GM21576 (cell line): Measurements from ENCODE around the gene USH1C.

Source experiments
- ATAC-seq: cut with Tn5 transposase; IDR thresholded peaks from one replicate; pipeline ENCODE4 v1.9.1; 2021; ENCODE audit warnings: mild to moderate bottlenecking, moderate library complexity; ENCODE audit not compliant: unreplicated experiment

Gene USH1C

GRCh38 chr11:17550450-17551346 is 6.5 kb upstream of the USH1C start:
- ATAC-seq: no peak

GRCh38 chr11:17548444-17548843 is 4.2 kb upstream of the USH1C start:
- no peak for ATAC-seq

GRCh38 chr11:17547932-17548331 is 3.7 kb upstream of the USH1C start:
- no peak for ATAC-seq

DNA sequence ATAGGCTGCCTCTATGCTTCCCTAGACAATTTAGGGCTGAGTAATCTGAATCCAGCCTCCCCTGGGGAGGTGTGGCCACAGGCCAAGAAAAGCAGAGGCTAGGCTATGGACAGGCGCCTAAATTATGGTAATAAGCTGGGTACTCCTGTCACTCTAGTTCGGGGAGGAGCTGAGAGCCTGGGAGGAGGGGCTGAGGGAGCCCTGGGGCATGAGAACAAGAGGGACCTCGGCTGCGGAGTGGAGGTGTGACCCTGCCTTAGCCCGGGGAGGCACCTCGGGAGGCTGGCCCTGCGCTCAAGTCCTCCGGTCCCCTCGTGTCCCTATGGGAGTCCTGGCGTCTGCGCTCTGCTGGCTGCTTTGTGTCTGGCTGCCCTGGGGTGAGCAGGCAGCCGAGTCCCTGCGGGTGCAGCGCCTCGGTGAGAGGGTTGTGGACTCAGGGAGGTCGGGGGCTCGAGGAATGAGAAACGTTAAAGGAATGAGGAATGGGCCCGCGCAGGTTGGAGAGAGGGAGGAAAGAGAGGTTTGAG is 2.9 kb upstream of the USH1C start, which contains the start of gene OTOG:
Gene OTOG (plus strand): TSS at position 209 of the 527 bp plus-strand sequence. CDS start 114 bp downstream, at position 323.
- ATAC-seq: no peak

- no peak for ATAC-seq
Measured at GRCh38 chr11:17546240-17546639, 2.0 kb upstream of the USH1C start.

GRCh38 chr11:17543574-17544180 is 539 bp downstream of the USH1C start:
- ATAC-seq: no peak

GRCh38 chr11:17543041-17543440 is 1.2 kb downstream of the USH1C start:
- ATAC-seq: no peak

GRCh38 chr11:17542249-17542648 is 2.0 kb downstream of the USH1C start:
- no peak for ATAC-seq

- ATAC-seq: no peak
Measured at GRCh38 chr11:17541330-17541885, 2.8 kb downstream of the USH1C start.

DNA sequence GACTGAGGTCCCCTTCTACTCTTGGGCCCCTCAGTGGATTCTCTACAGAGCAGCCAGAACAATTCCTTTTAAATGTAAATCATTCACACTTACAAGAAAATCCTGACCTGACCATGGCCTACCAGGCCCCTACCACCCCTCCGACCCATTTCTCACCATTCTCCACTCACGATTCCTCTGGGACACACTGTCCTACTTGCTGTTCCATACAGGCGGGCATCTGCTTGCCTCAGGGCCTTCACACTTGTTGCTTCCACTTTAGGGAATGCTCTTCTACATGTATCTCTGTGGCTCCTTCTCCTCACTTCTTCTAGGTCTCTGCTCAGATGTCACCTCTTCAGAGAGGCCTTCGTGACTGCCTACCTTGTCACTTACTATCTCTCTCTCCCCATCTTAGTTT is 3.4 kb downstream of the USH1C start:
- ATAC-seq: no peak

DNA sequence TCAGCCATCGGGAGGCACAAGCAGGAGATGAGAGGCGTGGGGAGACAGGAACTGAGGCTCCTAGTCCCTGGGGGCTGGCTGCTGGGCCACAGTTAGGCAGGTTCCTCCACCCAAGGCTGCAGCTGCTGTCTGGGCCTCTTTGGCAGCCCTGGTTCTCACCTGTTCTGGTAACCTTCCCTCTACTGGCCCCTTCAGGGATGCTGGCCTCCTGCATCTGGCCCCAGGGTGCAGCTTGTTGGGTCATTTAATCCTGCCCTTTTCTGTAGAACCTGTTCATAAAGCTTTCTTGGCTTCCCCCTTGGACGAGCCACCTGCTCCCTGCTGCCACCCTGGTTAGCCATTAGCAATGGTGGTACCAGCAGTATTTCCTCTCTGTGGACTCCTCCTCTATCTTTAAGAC is 5.5 kb downstream of the USH1C start:
- no peak for ATAC-seq

DNA sequence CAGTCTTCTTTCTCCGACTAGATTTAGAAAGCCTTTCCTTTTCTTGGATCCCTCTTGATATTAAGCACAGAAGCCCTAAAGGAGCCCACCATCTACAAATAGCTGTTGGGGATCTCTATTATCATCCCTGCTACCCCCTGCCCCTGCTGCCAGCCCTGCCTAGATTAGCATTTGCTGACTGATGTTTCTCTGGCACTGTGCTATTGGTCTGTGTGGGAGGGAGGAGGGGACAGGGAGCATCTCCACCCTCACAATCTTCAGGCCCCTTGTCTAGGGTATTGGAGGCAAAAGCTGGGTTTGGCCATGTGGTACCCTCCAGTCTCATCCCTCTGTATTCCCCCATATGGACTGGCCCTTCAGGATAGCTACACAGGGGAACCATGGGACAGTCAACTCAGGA is 6.2 kb downstream of the USH1C start:
- no peak for ATAC-seq

GRCh38 chr11:17537261-17537660 is 7.0 kb downstream of the USH1C start:
- ATAC-seq: no peak

DNA sequence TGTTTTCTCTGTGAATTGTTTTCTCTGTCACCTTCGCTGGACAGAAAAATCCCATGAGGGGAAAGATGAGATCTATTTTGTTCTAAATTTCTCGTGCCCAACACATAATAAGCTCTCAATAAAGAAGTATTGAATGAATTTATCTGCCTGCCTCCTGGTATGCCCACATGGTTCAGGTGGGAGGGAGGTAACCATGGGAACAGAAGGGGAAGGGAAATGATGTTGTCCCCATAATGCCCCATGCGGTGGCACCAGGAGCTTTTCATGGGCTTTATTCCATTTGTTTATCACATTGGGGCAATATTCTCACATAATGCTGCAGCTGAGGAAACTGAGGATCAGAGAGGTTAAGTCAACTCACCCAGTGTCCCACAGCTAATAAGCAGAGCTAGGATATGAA is 8.7 kb downstream of the USH1C start:
- ATAC-seq: no peak

DNA sequence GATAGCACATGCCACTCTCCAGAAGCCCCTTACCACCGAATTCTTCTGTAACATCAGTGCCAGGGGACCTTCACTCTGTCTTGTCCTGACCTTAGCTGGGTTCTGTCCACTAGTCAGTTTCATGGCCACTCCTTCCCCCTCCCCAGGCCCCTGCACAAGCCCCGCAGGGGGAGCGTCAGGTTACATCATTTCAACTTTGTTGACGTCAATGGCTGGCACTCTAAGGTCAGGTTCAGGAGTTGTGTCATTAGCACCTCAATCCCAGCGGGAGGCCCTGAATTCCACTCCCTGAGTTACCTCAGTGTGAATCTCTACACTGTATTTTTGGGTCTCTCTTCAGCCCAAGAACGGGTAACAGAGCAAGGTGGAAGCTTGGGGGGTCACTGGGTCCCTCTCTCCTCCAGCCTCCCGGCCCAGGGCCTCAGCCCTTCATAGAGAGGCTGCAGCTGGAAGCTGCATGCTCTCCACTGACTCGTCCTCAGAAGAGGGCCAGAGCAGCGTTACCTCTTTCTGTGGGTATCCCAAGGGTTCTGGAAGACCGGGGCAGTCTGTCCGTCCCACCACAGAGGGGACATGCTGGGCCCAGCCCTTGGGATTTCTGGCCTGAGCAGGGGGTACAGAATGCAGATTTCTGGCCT is 10.3 kb downstream of the USH1C start:
- no peak for ATAC-seq

DNA sequence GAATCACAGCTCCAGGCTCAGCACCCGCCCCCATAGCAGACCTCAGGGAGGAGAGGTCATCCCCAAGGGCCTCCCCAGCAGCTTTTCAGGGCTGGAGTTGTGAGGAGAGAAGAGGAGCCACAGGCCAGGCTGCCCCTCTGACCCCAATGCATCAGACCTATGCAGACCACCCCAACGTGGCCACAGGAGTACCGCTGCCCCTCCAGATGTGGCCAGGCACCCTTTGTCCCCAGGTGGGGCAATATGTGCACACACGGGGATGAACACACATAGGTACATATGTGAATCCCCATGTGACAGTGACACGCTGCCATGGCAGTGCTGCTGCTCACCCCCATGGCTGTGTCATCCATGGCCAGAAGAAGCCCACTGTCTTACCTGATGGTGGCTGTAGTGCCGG is 10.9 kb downstream of the USH1C start:
- ATAC-seq: no peak

GRCh38 chr11:17532784-17533183 is 11.4 kb downstream of the USH1C start:
- no peak for ATAC-seq

DNA sequence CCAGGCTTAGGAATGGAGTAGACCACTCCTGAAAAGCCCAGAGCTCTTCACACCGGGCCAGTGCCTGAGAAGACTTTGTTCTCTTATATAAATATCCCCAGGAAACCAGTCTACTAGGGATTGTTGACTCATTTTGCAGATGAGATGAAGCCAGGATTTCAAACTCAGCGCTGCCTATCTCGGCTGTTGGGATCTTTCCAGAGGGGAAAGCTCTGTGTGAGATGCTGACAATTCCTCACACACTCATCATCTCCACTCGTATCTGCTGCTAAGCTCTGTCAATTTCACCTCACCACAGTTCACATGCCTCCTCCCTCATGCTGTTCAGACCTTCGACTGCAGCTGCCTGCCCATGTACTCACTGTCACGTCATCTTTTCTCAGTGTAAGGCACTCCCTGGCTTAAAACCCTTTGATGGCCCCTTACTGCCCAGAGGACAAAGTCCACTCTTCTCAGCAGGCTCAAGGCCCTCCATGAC is 12.5 kb downstream of the USH1C start:
- no peak for ATAC-seq

DNA sequence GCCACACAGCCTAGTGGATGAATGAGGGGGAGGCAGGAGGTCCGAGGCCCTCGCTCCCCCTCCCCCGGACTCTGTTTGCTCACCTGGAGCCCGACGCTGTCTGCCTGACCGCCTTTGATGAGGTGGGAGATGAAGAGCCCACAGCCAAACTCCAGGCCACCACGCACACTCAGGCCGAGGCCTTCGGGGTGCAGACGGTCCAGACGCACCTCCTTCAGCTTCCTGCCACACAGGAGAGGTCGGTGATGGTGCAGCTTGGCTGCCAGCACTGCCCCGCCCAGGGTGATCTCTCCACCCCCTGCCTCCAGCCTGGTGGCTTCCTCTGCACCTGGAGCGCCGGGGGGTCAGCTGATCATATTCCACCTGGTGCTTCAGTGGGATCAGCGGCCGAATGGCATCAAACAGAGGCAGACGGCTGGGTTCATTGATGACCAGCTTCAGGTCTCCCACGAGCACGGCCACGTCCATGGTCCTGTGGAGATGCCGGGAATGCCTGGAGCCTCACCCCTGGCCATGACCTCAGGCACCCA is 13.1 kb downstream of the USH1C start:
- no peak for ATAC-seq

GRCh38 chr11:17529844-17530185 is 14.4 kb downstream of the USH1C start:
- ATAC-seq: no peak
